WERI-Rb-1 (cell line): ENCODE data around the gene LIPG.

ENCODE experiments used
- DNase-seq: peaks from one replicate; pipeline ENCODE4 v3.0.0-alpha.2; 2020
- H3K27ac ChIP-seq: fragments of 250-450 bp; sonication (Bioruptor Pico); 2 replicates; pipeline ENCODE4 v1.5.1; 2020; ENCODE audit warnings: mild to moderate bottlenecking, moderate library complexity
- H3K27me3 ChIP-seq: fragments of 250-450 bp; sonication (Bioruptor Pico); 2 replicates; pipeline ENCODE4 v1.5.1; 2021; ENCODE audit warnings: mild to moderate bottlenecking, low read depth, moderate library complexity; ENCODE audit not compliant: insufficient read depth, severe bottlenecking
- H3K36me3 ChIP-seq: fragments of 250-450 bp; sonication (Bioruptor Pico); 2 replicates; pipeline ENCODE4 v1.5.1; 2020; ENCODE audit warnings: mild to moderate bottlenecking, moderate library complexity
- H3K4me3 ChIP-seq: 2 replicates; pipeline ENCODE4 v1.5.1; 2011; ENCODE audit warnings: low read depth, mild to moderate bottlenecking, control low read depth, low read length
- H3K9me3 ChIP-seq: fragments of 250-450 bp; sonication (Bioruptor Pico); 2 replicates; pipeline ENCODE4 v1.5.1; 2021; ENCODE audit warnings: mild to moderate bottlenecking, moderate library complexity; ENCODE audit not compliant: severe bottlenecking
- TF ChIP-seq, protein P1 (sequence below): IDR thresholded peaks from 2 replicates; pipeline ENCODE4 v1.5.1; 2011; ENCODE audit warnings: low read depth, mild to moderate bottlenecking, control low read depth, inconsistent platforms, low read length

LIPG gene

DNA sequence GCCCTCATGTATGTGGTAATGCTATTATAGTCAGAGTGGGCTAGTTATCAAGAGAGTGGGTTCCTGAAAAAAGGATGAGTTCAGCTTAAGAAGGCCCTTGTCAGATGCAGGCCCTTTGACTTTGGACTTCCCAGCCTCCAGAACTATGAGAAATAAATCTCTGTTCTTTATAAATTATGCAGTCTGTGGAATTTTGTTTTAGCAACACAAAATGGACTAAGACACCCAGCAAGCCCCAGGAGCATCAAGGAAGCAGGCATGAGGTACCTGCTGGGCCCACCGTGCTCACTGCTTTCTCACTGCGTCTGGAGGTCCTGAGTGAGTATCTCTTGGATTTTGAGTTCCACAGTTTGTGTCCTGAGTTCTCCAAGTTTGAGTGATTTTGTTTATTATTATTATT lies 35.9 kb upstream of the LIPG start:
- Histone ChIP-seq H3K36me3 (no peaks in the 10 kb centered on the region), H3K27ac (no peak overlapping the region), H3K27me3 (no peaks in the 10 kb centered on the region), H3K4me3 (no peak overlapping the region), H3K9me3 (no peaks in the 10 kb centered on the region)
- DNase-seq, result no peak
- TF ChIP-seq, protein P1, sequence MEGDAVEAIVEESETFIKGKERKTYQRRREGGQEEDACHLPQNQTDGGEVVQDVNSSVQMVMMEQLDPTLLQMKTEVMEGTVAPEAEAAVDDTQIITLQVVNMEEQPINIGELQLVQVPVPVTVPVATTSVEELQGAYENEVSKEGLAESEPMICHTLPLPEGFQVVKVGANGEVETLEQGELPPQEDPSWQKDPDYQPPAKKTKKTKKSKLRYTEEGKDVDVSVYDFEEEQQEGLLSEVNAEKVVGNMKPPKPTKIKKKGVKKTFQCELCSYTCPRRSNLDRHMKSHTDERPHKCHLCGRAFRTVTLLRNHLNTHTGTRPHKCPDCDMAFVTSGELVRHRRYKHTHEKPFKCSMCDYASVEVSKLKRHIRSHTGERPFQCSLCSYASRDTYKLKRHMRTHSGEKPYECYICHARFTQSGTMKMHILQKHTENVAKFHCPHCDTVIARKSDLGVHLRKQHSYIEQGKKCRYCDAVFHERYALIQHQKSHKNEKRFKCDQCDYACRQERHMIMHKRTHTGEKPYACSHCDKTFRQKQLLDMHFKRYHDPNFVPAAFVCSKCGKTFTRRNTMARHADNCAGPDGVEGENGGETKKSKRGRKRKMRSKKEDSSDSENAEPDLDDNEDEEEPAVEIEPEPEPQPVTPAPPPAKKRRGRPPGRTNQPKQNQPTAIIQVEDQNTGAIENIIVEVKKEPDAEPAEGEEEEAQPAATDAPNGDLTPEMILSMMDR, result no peak

DNA sequence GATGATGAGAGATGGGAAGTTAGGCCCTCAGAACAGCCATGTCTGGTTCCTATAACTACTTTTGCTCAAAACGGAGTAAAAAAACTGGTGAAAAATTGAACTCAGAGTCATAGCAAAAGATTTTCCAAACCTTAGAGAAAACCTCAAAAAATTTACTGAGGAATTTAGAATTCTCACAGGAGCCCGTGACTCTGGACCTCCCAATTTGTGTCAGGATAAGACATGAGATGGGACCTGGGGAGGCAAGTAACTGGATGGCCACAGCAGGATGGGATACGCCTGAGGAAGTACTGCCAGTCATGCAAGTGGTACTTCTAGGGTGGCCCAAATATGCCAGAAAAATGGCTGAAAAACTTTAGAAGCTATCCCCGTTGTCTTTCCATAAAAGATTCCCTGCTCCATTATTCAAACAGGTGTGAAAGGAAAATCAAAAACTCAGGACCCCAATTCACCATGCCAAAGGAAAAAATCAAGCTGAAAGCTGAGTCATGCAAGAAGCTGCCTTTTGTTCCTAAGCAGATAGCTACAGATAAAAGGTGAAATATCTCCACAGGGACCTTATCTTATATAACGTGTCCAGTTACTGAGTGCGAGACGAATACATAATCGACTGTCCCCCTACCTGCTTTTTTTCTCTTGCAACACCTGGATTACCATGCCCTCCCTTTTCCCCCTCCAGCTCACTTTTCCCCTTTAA lies 34.1 kb upstream of the LIPG start:
- TF ChIP-seq, protein P1, result no peak
- no peak for DNase-seq
- no peak overlapping the region for H3K4me3 ChIP-seq
- no peaks in the 10 kb centered on the region for H3K27me3 ChIP-seq
- H3K9me3 ChIP-seq, result no peaks in the 10 kb centered on the region
- H3K36me3 ChIP-seq, result no peaks in the 10 kb centered on the region
- no peak overlapping the region for H3K27ac ChIP-seq

GRCh38 chr18:49529596-49529995 lies 32.3 kb upstream of the LIPG start:
- TF ChIP-seq, protein P1, result no peak
- no peak for DNase-seq
- Histone ChIP-seq H3K27me3 (no peaks in the 10 kb centered on the region), H3K4me3 (no peak overlapping the region), H3K36me3 (no peaks in the 10 kb centered on the region), H3K9me3 (peaks cover 5% of the 10 kb centered on the region), H3K27ac (no peak overlapping the region)

DNA sequence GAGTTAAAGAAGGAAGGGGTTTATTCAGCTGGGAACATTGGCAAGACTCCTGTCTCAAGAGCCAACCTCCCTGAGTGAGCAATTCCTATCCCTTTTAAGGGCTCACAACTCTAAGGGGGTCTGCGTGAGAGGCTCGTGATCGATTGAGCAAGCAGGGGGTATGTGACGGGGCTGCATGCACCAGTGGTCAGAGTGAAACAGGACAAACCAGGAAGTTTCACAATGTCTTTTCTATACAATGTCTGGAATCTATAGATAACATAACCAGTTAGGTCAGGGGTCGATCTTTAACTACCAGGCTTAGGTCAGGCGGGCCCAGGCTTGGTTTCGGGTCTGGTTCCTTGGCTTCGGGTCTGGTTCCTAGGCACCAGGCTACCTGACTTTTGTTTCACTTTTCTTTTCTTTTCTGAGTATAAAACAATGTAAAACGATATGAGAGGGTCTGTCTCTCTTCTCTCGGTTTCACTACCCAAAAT lies 30.1 kb upstream of the LIPG start:
- Histone ChIP-seq H3K4me3 (no peak overlapping the region), H3K36me3 (no peaks in the 10 kb centered on the region), H3K9me3 (peaks cover 8% of the 10 kb centered on the region), H3K27me3 (no peaks in the 10 kb centered on the region), H3K27ac (no peak overlapping the region)
- DNase-seq, result no peak
- TF ChIP-seq, protein P1, result no peak

- no peak overlapping the region for H3K4me3 ChIP-seq
- H3K36me3 ChIP-seq, result no peaks in the 10 kb centered on the region
- TF ChIP-seq, protein P1, result no peak
- H3K27ac ChIP-seq, result no peak overlapping the region
- H3K27me3 ChIP-seq, result no peaks in the 10 kb centered on the region
- peaks cover 8% of the 10 kb centered on the region for H3K9me3 ChIP-seq
- no peak for DNase-seq
These were observed 26.8 kb upstream of the LIPG start for GRCh38 chr18:49534846-49535601.
